Panc1 (cell line): Measurements from ENCODE around the gene SESTD1. TPM values are rescaled to one million over a fixed set of nuclear protein-coding genes. Genes with fewer than 3 reads are reported as not detected.
A peak's percentile ranks its signal among the peaks of the same experiment; 100 is the strongest.

Experiments
- ATAC-seq: fragments of 200-7000 bp; cut with Tn5 transposase; 2 replicates; pipeline ENCODE4 v1.9.1; 2020; ENCODE audit warnings: mild to moderate bottlenecking, moderate library complexity
- BruUV-seq: library from RNA; stranded (reverse); fragments of 400-500 nt; replicated peaks from 2 replicates; lab custom pipeline; 2021; lab: Mats Ljungman, UMichigan
- CTCF ChIA-PET: fragments of 300-600 bp; sonication (Branson Sonifier 250); formaldehyde crosslinking; loops from one replicate; lab custom pipeline; 2022; ENCODE audit warnings: antibody characterized with exemption; lab: Charles Lee
- POLR2A ChIA-PET: fragments of 300-600 bp; sonication (Branson Sonifier 250); formaldehyde crosslinking; loops from one replicate; lab custom pipeline; 2022; ENCODE audit warnings: antibody characterized with exemption; lab: Charles Lee
- DNase-seq: peaks from one replicate; pipeline ENCODE4 v3.0.0-alpha.2; 2010; ENCODE audit warnings: low read depth, low spot score
- H3K27ac ChIP-seq: 2 replicates; pipeline ENCODE4 v1.5.1; 2011; ENCODE audit warnings: mild to moderate bottlenecking, low read length, inconsistent platforms
- H3K27me3 ChIP-seq: fragments of 200-500 bp; sonication (Bioruptor generic); 2 replicates; pipeline ENCODE4 v1.6.0; 2014; ENCODE audit warnings: low read length, inconsistent platforms; ENCODE audit not compliant: control insufficient read depth, insufficient read depth
- H3K36me3 ChIP-seq: fragments of 200-500 bp; sonication (Bioruptor generic); 2 replicates; pipeline ENCODE4 v1.5.1; 2014; ENCODE audit warnings: inconsistent platforms, mild to moderate bottlenecking, low read length, moderate library complexity; ENCODE audit not compliant: control insufficient read depth, insufficient read depth
- H3K4me1 ChIP-seq: 2 replicates; pipeline ENCODE4 v1.5.1; 2011; ENCODE audit warnings: inconsistent platforms, mild to moderate bottlenecking, low read length, moderate library complexity; ENCODE audit not compliant: control insufficient read depth, insufficient read depth
- H3K4me3 ChIP-seq, 2 experiments: 2 replicates each; pipeline ENCODE4 v1.5.1; 2011 to 2012; ENCODE audit warnings: low read depth in 2 of 2, low read length in 2 of 2, mild to moderate bottlenecking in 2 of 2, inconsistent platforms in 1 of 2, moderate library complexity in 1 of 2
- H3K9me3 ChIP-seq: fragments of 200-500 bp; sonication (Bioruptor generic); 2 replicates; pipeline ENCODE4 v1.5.1; 2014; ENCODE audit warnings: low read depth, mild to moderate bottlenecking, inconsistent platforms, low read length, moderate library complexity; ENCODE audit not compliant: control insufficient read depth, insufficient read depth
- POLR2AphosphoS5 ChIP-seq: IDR thresholded peaks from 2 replicates; pipeline ENCODE4 v1.6.1; 2012; ENCODE audit warnings: mild to moderate bottlenecking, low read depth, low read length, moderate library complexity
- SIN3A ChIP-seq: IDR thresholded peaks from 2 replicates; pipeline ENCODE4 v1.6.1; 2012; ENCODE audit warnings: low read depth, mild to moderate bottlenecking, low read length, moderate library complexity, borderline replicate concordance; ENCODE audit not compliant: insufficient read depth
- TCF7L2 ChIP-seq: IDR thresholded peaks from 2 replicates; pipeline ENCODE4 v1.6.1; 2011; ENCODE audit warnings: mild to moderate bottlenecking, low read depth, low read length, inconsistent platforms
- in situ Hi-C: cut with HindIII; loops from 2 replicates; pipeline ENCODE4 v1.10.0; 2016; ENCODE audit warnings: low sequenced_read_pairs, low pct_unique_long_range_greater_than_20kb
- intact Hi-C: fragments of 100-400 bp; cut with micrococcal nuclease; formaldehyde crosslinking; loops from one replicate; pipeline ENCODE4 v1.10.0; 2022; ENCODE audit not compliant: unreplicated experiment
- total RNA-seq: library from RNA; stranded (reverse); gene quantifications from one replicate; pipeline ENCODE4 v1.2.1, GENCODE V29; 2021; ENCODE audit not compliant: unreplicated experiment
- TF ChIP-seq, protein P1 (sequence below), 2 experiments: IDR thresholded peaks; 2 replicates each; pipeline ENCODE4 v1.6.1; 2011 to 2012; ENCODE audit warnings: low read depth in 2 of 2, control low read depth in 1 of 2, low read length in 1 of 2, mild to moderate bottlenecking in 1 of 2, moderate library complexity in 1 of 2; ENCODE audit not compliant: insufficient read depth in 1 of 2
- TF ChIP-seq, protein P2 (sequence below): fragments of 450-650 bp; IDR thresholded peaks from 2 replicates; pipeline ENCODE4 v1.5.1; 2017; ENCODE audit warnings: mild to moderate bottlenecking

The SESTD1 gene
- total RNA-seq, 1 experiment from 2014 or later = 31.3 TPM

DNA sequence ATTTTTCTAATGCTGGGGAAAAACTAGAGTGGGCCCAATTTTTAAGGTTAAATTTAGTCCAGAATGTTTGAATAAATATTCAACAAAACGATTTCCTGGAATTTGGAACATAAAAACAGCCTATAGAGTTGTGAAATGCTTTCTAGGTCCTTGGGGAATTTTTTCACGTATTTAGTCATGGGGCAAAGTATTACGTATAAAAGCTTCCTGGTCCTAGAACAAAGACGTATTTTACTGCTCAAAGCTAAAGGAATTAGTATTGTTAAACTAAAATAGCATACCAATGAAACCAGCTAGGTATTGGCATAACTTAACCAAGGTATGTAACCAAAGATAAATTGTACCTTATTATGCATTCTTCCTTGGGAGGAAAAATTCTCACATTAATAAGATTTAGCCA, 1.6 kb downstream of the SESTD1 start:
- intact Hi-C loops = no loop called here
- H3K4me3 ChIP-seq = peak overlapping the region; percentile 78 to 85

DNA sequence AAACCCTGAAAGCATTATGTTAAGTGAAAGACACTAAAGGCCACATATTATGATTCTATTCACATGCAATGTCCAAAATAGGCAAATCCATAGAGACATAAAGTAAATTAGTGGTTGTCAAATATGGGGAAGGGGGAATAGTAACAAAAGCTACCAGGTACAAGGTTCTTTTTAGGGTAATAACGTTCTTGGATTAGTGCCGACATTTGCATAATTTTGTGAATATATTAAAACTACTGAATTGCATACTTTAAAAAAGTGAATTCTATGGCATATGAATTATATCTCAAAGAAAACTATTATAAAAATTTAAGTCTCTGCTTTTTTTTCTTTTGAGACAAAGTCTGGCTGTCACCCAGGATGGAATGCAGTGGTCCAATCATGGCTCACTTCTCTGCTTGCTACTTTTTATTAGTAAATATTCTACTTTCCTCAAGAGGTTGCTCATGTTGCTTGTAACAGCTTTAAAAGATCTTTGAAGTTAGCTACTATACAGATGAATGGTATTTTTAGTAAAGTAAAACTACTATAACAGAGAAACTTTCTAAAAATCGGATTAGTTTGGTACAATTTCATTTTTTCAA, 2.5 kb downstream of the SESTD1 start:
- DNase-seq (no peak), ATAC-seq (no peak)
- no TSS peak for BruUV-seq
- intact Hi-C loops (no loop called here), in situ Hi-C loops (no loop called here)
- ChIA-PET POLR2A (no interaction called here), CTCF (no interaction called here)
- H3K9me3 ChIP-seq = no peaks in the 10 kb centered on the region
- no peak for TF ChIP-seq SIN3A
- TF ChIP-seq POLR2AphosphoS5 = no peak
- TF ChIP-seq TCF7L2 = no peak
- TF ChIP-seq, protein P1, sequence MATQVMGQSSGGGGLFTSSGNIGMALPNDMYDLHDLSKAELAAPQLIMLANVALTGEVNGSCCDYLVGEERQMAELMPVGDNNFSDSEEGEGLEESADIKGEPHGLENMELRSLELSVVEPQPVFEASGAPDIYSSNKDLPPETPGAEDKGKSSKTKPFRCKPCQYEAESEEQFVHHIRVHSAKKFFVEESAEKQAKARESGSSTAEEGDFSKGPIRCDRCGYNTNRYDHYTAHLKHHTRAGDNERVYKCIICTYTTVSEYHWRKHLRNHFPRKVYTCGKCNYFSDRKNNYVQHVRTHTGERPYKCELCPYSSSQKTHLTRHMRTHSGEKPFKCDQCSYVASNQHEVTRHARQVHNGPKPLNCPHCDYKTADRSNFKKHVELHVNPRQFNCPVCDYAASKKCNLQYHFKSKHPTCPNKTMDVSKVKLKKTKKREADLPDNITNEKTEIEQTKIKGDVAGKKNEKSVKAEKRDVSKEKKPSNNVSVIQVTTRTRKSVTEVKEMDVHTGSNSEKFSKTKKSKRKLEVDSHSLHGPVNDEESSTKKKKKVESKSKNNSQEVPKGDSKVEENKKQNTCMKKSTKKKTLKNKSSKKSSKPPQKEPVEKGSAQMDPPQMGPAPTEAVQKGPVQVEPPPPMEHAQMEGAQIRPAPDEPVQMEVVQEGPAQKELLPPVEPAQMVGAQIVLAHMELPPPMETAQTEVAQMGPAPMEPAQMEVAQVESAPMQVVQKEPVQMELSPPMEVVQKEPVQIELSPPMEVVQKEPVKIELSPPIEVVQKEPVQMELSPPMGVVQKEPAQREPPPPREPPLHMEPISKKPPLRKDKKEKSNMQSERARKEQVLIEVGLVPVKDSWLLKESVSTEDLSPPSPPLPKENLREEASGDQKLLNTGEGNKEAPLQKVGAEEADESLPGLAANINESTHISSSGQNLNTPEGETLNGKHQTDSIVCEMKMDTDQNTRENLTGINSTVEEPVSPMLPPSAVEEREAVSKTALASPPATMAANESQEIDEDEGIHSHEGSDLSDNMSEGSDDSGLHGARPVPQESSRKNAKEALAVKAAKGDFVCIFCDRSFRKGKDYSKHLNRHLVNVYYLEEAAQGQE (IDR thresholded peaks at IDR 0.05; ENCODE audit: insufficient read depth in 1 of 2, low read depth in 2 of 2, low read length in 1 of 2) = no peak
- TF ChIP-seq, protein P2, sequence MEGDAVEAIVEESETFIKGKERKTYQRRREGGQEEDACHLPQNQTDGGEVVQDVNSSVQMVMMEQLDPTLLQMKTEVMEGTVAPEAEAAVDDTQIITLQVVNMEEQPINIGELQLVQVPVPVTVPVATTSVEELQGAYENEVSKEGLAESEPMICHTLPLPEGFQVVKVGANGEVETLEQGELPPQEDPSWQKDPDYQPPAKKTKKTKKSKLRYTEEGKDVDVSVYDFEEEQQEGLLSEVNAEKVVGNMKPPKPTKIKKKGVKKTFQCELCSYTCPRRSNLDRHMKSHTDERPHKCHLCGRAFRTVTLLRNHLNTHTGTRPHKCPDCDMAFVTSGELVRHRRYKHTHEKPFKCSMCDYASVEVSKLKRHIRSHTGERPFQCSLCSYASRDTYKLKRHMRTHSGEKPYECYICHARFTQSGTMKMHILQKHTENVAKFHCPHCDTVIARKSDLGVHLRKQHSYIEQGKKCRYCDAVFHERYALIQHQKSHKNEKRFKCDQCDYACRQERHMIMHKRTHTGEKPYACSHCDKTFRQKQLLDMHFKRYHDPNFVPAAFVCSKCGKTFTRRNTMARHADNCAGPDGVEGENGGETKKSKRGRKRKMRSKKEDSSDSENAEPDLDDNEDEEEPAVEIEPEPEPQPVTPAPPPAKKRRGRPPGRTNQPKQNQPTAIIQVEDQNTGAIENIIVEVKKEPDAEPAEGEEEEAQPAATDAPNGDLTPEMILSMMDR = no peak
- H3K4me3 ChIP-seq = no peak overlapping the region
- H3K27ac ChIP-seq = no peak overlapping the region
- peaks cover 6% of the 10 kb centered on the region; the same call in 1 of the 2 replicates for H3K4me1 ChIP-seq
- H3K27me3 ChIP-seq = no peaks in the 10 kb centered on the region
- no peaks in the 10 kb centered on the region; the same call in 1 of the 2 replicates for H3K36me3 ChIP-seq

More for the DNA sequence above, 1.6 kb downstream of the SESTD1 start:
- ATAC-seq (no peak), DNase-seq (no peak)
- Histone ChIP-seq H3K27me3 (no peaks in the 10 kb centered on the region), H3K9me3 (no peaks in the 10 kb centered on the region), H3K36me3 (no peaks in the 10 kb centered on the region; the same call in 1 of the 2 replicates), H3K4me1 (peaks cover 6% of the 10 kb centered on the region; the same call in 1 of the 2 replicates), H3K27ac (no peak overlapping the region; the same call in 1 of the 2 replicates)
- in situ Hi-C loops = no loop called here
- TSS peak; percentile 67 for BruUV-seq
- ChIA-PET POLR2A (no interaction called here), CTCF (no interaction called here)
- TF ChIP-seq, protein P2 = no peak
- no peak for TF ChIP-seq TCF7L2
- TF ChIP-seq POLR2AphosphoS5 = no peak
- TF ChIP-seq, protein P1 (IDR thresholded peaks at IDR 0.05; ENCODE audit: insufficient read depth in 1 of 2, low read depth in 2 of 2, low read length in 1 of 2) = no peak
- no peak for TF ChIP-seq SIN3A
